ENCODE results near the gene TEX2.
"Not testable (repeated sequence)": the region's sequence is repeated elsewhere in the genome, so short reads cannot be mapped to it uniquely, and the experiment has no call there.

The TEX2 gene

DNA sequence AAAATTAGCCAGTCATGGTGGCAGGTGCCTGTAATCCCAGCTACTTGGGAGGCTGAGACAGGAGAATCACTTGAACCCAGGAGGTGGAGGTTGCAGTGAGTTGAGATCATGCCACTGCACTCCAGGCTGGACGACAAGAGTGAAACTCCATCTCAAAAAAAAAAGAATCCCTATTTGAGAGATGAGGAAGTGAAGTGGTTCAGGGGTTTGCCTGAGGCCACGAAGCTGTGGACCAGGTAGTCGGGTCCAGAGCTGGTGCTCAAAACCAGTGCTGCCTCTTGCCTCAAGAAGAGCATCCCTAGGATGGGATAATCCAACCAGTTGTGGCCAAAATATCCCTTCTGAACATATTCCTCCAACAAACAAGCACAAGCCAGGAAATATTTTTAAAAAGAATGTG is 95.4 kb downstream of the TEX2 start:
- intact Hi-C loops (cut with DNase I); DNase-seq: not testable (repeated sequence)

DNA sequence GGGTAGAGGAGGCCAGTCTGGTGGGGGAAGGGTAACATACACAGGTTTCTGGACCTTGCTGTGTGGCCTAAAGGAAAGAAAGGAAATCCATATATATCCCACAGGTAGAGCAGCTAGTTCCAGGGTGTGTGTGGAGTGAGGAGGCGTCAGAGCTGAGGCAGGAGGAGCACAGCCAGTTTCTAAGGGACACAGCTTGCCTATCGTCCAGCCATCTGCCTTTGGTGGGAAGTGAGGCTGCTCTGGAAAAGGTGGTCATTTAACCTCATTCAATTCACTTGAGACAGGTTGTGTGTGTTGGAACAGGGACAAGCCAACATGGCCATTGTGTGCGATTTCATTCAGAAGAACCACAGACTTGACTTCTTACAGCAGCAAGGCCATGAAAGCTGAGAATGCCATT is 96.2 kb downstream of the TEX2 start:
- intact Hi-C loops (cut with DNase I): no loop called here
- no peak for DNase-seq

DNA sequence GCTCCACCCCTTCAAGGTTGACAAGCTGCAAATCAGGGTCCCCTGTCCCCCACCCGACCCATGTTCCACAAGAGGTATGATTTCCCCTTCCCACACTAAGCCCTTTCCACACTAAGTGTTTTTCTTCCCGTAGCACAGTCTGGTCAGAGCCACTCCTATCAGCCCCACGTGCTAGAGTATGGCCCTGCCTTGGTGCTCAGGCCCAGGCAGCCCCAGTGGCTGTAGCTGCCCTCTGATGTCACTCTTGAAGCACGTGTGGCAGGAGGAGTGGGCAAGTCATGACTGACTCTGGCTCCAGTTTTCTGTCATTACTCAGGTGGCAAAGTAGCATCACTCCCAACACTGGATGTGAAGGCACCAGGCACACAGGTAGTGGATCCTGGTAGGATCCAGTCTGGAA is 97.7 kb downstream of the TEX2 start:
- intact Hi-C loops (cut with DNase I): no loop called here

DNA sequence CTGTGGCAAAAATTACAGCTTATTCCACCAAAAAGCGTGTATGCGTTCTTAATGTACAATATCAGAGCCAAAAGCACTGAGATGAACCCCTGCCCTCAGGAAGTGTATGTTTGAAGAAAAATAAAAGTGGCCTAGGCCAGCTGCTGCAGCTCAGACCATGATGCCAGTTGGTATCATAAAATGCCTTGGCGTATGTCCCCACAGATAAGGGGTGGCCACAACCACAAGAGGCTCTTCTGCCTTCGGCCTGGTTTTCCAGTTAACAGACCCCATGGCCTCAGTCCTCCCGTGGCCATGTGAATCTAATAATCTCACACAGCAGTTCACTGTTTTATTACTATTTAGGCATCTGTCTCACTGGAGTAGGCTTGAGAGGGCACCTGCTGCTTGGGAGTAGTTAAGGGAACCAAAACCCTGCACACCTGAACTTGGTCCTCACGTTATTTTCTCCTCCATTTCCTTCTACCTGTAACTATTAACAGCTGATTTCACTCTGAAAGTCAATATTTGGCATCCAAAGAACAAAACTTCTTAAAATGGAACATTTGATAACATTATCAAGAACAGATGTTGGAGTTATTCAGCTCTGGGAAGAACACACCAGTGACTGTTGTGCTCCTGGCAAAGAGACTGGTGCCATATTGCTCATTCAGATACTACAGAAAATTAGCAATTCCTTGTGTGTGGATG is 98.3 kb downstream of the TEX2 start:
- intact Hi-C loops (cut with DNase I): no loop called here

More for the DNA sequence above, 97.7 kb downstream of the TEX2 start:
- no peak for DNase-seq

DNA sequence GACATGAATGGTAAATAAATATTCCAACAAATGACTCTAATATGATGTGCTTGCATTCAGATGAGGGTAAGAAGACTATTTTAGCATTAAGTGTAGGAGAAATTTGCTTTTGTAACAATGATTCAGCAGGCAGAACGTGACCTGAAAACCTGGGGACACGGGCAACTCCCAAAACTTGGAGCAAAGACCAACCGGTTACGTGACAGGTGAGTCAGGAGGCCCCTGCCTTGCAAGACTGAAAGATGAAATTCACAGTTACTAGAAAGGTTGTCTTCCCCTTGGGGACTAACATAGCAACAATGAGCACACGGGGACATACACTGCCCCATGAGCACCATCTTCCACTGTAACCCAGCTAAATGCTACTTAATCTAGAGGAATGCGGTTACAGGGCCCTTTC is 99.6 kb downstream of the TEX2 start:
- DNase-seq: no peak
- intact Hi-C loops (cut with DNase I): no loop called here

More for the DNA sequence above, 98.3 kb downstream of the TEX2 start:
- no peak for DNase-seq

DNA sequence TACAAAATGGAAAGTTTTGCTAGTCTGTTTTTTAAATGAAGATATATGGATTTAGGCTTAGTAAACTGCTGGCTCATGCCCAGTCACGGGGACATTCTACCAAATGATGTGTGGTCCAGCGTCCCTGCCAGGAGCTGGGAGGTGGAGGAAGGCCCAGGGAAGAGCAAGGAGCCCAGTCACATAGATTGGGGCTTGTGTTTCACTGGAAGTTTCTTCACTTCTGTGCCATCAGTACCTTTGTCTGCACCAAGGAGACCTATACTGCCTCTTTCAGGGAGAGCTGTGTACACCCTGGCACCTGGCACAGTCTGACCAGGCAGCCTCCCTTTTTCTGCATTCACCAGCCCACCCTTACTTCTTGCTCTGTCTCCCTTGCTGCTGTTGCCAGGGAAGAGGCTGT is 100.5 kb downstream of the TEX2 start:
- intact Hi-C loops (cut with DNase I): no loop called here
- no peak for DNase-seq

DNA sequence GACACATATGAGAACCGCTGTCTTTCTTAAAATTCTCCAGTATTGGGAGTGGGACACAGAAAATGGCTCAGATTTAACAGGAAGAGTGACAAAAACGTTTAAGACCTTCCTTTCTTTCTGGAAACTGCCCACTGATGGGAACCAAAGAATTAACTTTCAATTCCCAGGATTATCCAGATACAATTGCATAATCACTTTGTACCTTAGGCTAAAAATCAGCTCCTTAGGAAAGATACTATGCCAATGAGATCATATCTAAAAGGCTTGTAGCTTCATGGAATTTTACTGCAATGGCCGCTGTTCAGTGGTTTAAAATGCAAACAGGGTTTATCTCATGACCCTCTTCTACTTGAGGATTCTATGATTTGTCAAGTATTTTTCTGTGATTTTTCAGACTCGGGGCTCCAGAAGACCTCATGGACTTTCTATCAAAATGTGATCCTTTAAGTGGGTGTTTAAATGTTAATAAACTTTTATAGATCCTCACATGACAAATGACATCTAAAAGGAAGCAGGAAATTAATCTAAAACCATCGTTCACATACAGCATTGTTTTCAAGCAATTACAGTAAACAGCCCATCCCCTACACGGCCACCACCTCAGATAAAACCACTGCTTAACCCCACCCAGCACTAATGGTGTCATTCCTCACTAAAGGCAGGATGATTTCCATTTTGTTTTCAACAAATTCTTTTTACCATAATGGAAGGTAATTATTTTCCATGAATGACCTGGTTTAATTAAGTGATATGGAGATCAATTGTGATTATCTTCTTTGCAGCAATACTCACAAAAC is 101.5 kb downstream of the TEX2 start:
- DNase-seq: no peak
- intact Hi-C loops (cut with DNase I): no loop called here

DNA sequence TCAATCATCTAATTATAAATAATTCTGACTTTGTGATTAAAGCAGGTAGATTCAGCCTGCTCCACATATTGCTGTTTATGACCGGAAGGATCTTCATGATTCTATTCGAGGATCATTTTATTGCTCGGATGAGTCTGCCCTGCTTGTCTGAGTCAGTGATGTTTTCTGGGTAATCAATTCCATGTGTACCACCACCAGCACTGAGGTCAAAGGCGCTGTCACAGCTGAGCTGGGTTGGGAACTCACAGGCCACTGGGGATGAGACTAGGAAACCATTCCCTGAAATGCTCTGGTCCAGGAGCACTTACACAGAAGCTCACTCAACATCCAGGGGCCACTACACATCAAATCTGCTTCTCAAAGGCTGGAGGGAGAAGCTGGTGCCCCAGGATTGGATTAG is 102.7 kb downstream of the TEX2 start:
- DNase-seq: no peak
- intact Hi-C loops (cut with DNase I): no loop called here

DNA sequence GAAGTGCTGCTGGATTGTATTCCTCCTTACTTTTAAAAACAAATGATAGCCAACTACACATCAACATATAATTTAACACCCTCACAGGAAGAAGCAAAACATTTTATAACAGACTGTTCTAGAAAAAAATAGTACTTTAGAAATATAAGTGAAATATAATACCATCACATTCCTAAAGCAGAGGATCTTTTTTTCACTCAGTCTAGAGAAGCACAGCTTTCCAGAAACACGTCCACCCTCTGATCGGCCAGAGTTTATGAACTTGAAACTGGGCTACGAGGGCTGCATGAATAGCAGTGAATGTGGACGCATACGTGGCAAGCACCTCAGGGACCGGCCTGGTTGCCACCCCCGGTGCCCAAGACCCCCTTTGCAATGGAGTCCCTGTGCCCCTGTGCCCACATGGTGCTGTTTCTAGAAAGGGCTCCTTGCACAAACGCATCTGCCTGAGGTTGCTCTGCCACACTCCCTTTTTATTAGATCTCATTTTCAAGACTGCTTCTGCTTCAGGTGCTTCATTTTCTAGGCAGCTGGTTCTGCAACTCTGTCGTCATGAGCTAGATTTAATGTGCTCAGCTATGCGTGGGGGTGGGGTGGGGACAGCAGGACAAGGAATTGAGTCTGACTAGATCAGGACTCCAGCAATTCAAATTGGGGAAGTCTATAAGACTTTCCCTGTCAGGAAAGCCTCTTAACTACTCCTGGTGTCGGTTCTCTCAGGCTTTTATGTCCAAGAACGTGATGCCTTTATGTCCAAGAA is 104.0 kb downstream of the TEX2 start:
- intact Hi-C loops (cut with DNase I): loop anchor here (5.0 kb wide), 1 partner anchor 38 kb away; no protein-coding TSS in a partner anchor
- no peak for DNase-seq

DNA sequence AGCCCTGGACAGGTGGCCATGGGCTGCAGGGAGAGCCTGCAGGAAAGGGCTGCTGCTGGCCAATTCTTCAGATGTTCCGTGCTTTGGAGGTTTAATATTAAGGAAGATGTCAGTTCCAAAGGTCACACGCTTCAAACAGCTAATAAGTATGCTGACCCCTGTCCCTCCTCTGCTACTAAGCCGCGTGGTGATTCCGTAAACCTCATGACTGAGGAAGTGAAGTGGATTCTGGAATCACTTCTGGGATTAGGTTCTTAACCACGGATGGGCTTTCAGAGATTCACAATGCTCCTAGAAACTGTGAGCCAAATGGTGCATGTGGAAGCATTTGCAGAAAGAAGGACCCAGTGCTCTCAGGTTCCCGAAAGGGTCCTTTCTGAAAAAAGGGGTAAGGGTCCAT is 104.7 kb downstream of the TEX2 start:
- intact Hi-C loops (cut with DNase I): loop anchor here (5.0 kb wide), 1 partner anchor 39 kb away; no protein-coding TSS in a partner anchor
- no peak for DNase-seq

DNA sequence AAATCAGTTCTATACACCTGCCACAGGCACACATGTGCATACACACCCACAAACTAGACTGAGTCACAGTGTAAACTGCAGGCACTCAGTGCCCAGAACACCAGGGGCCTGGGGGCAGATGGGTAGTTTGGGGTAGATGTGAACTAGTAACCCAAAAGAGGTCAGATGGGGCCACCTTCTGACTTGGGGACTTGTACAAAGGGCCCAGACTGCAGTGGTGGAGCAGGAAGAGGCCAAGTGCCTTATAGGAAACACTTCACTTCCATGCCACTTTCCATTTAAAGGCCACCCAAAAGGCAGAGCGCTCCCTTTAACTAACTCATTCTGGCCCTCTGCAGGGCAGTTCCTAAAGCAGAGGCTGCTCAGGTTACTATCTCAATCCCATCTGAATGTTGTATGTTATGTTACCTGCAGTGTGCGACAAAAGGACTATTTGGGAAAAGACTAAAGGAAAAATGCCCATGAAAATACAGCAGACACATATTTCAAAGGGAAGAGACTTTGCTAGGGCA is 105.3 kb downstream of the TEX2 start:
- intact Hi-C loops (cut with DNase I): loop anchor here (5.0 kb wide), 1 partner anchor 40 kb away; no protein-coding TSS in a partner anchor
- no peak for DNase-seq

DNA sequence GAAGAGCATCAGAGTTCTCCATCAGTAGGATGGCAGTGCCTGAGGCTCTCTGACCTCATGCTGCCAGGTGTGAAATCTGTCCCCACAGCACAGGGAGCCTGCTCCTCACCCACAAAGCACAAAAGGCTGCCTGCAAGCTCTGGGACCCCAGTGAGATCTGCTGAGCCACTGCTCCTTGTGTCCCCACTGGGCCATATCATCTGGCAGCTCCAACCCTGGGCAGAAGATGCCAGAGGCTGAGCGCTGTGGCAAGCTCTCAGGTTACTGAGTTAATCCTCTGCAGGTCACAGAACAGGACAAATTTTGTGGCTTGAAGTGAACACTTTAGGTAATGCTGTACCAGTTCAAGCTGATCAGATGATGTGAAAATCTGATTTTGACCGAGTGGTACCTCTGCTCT is 106.4 kb downstream of the TEX2 start:
- DNase-seq: no peak
- intact Hi-C loops (cut with DNase I): loop anchor here (5.0 kb wide), 1 partner anchor 41 kb away; no protein-coding TSS in a partner anchor

DNA sequence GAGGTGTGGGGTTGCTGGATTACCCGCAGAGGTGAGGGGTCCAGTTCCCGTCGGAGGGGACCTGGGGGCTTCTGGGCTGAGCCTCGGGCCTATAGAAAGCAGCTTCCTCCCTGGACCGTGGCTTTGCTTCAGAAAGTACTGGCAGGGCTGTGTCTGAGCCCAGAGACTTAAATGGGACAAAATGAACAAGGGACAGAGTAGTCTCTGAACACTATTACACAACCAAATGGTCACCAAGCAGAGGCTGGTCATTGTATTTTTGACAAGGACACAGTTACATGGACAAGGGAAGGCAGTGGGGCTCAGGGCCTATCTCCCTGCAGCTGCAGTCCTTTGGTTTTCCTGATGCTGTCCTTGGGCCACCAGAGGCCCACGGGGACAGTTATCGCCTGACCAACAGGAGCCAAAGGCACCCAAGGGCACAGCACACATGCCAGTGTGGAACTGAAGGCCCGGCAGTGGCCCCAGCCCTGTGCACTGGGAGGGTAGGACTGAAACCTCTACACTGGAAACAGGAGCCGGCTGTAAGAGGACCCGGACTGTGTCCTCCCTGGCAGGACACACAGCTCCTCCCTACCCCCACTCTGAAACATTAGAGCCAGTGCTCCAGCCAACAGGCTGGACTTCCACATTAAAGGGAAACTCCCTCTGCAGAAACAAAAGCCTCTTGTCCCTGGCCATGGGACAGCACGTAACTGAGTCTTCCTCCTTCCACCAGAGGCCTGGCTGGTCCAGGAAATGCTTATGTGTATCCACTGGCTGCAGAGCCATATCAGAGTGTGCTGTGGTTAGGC is 107.1 kb downstream of the TEX2 start:
- intact Hi-C loops (cut with DNase I): loop anchor here (2.0 to 5.0 kb wide), 2 partner anchors 41 to 127 kb away; no protein-coding TSS in a partner anchor
- DNase-seq: peak in 9 of 10 donors; percentile 50 to 96 (median 75)

DNA sequence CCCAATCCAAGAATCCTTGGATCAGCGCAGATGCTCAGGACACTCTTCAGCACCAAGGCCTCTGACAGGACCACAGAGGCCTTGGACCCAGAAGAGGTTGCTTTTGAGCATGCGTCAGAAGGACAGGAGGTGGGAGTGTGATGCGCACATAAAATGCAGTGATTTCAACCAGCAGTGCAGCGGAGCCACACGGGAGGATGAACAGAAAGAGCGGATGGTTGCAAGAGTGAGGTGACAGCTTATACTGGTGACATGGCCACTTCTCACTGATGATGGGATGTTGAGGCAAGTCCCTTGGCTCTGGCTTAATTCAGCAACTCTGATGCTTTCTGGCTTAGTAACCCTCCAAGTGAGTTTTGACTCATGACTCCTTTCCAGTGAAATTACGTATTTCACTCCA is 107.9 kb downstream of the TEX2 start:
- intact Hi-C loops (cut with DNase I): loop anchor here (2.0 to 5.0 kb wide), 2 partner anchors 42 to 128 kb away; no protein-coding TSS in a partner anchor
- DNase-seq: no peak

DNA sequence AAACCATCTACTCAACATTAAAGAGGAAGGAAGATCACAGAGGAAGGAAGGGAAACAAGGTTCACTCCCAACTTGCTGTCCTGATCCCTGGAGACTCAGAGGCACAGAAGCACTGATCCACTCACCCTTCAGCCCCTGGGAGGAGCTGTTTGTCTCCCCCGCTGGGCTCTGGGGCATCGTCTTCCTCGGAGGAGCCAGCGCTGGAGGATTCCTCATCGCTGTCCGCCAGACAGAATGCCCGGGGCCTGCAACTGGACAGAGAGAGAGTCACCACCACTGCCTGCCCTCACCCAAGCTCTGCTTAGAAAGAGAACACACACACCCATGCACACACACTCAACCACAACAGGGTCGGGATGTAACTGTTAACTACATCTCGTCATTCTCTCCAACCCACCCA is 108.3 kb downstream of the TEX2 start:
- intact Hi-C loops (cut with DNase I): loop anchor here (2.0 to 5.0 kb wide), 2 partner anchors 43 to 128 kb away; no protein-coding TSS in a partner anchor
- DNase-seq: peak in 6 of 10 donors; percentile 29 to 93 (median 48)

DNA sequence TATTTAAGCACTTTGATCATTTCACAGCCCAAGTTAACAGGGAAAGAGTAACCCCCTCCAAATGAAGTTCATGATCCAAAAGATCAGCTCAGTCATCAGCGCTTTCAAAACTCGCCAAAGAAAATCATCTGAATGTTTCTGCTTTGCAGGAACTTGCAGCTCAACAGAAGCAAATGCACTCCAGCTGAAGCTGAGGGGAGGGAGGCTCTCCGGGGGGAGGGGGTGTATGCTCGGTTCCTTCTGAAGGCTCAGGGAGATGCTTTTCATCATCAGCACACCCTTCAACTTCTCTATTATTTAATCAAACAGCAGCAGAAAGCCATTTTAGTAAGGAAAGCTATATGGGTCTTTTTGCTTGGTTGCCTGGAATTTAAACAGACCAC is 108.8 kb downstream of the TEX2 start:
- DNase-seq: no peak
- intact Hi-C loops (cut with DNase I): loop anchor here (2.0 kb wide), 1 partner anchor 128 kb away; no protein-coding TSS in a partner anchor

DNA sequence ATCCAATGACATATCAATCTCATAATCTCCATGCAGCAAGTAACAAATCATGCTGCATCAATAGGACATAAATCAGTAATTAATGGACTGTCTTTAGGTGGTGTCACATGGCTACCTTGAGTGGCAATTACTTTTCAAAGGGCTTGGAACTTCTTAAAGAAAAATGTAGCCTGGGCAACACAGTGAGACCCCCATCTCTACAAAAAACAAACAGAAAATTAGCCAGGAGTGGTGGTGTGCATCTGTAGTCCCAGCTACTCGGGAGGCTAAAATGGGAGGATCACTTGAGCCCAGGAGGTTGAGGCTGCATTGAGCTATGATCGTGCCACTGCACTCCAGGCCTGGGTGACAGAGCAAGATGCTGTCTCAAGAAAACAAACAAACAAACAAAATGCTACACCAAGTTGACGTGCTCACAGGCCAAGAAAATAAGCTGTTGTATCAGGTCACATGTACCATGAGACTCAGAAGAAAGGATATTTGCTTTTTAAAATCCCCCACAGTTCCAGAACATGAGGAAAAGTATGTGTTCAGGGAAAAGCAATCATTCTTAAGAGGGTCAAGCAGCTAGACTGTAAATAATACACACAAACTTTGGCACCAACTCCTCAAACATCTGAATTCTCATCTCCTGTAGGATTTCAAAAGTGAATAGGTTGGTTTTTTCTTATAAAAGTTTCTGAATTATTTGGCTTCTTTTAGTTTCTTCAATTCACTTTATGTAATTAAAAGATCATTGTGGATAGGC is 109.3 kb downstream of the TEX2 start:
- intact Hi-C loops (cut with DNase I): loop anchor here (2.0 kb wide), 1 partner anchor 129 kb away; no protein-coding TSS in a partner anchor
- no peak for DNase-seq

DNA sequence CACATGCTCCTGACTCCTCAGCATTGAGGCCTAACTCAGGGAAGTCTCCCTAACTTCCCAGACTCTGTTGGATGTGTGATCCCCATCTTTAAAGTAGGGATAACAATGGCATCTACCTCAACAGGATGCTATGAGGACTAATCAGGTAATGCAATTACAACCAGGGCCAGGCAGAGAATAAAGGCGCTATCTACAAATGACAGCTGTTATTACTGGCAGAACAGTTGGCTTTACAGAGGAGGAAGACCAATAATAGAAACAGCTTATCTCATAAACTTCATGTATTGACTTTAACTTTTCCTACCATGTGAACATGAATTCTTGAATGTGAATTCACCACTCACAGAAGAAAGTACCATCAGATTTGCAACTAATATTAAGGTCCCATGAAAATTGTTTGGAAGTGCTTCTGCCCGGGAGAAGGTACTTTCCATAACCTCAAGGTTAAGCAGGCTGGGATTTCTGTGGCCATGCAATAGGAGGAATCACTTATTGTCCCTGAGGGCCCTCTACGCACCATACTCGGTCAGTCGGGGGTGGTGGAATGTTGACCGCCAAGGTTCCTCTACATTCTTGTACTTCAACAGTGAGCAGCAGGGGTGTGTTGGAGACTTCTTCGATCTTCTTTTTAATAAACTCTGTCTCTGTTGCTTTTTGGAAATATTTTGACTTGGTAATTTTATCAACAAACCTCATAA is 110.5 kb downstream of the TEX2 start:
- intact Hi-C loops (cut with DNase I): no loop called here
- DNase-seq: no peak
